22Rv1 (cell line): Measurements from ENCODE around the gene PPP4R3B.

Experiments
- H3K27ac ChIP-seq: fragments of 450-650 bp; 2 replicates; pipeline ENCODE4 v1.5.1; 2017
- CTCF ChIP-seq: fragments of 450-650 bp; IDR thresholded peaks from 2 replicates; pipeline ENCODE4 v1.5.1; 2017; ENCODE audit warnings: mild to moderate bottlenecking
- ZFX ChIP-seq: fragments of 450-650 bp; IDR thresholded peaks from 2 replicates; pipeline ENCODE4 v1.6.1; 2017; ENCODE audit warnings: antibody characterized with exemption, borderline replicate concordance

Gene PPP4R3B

GRCh38 chr2:55620123-55620779, 2.8 kb upstream of the PPP4R3B start:
- TF ChIP-seq ZFX: no peak
- peak; percentile 47 for TF ChIP-seq CTCF
- no peak overlapping the region for H3K27ac ChIP-seq

- TF ChIP-seq CTCF: no peak
- TF ChIP-seq ZFX: no peak
Observed at GRCh38 chr2:55618275-55619055, 1.0 kb upstream of the PPP4R3B start.

GRCh38 chr2:55618025-55618274, 528 bp upstream of the PPP4R3B start:
- TF ChIP-seq CTCF (no peak), ZFX (no peak)
- peak overlapping the region; percentile 96 for H3K27ac ChIP-seq

More at GRCh38 chr2:55618275-55619055, 1.0 kb upstream of the PPP4R3B start:
- H3K27ac ChIP-seq: peak overlapping the region; percentile 96

GRCh38 chr2:55616551-55617174, 759 bp downstream of the PPP4R3B start:
- H3K27ac ChIP-seq: peak overlapping the region; percentile 96
- TF ChIP-seq ZFX (no peak), CTCF (no peak)

- no peak overlapping the region for H3K27ac ChIP-seq
- no peak for TF ChIP-seq ZFX
- no peak for TF ChIP-seq CTCF
Observed at GRCh38 chr2:55611997-55612396, 5.4 kb downstream of the PPP4R3B start.

GRCh38 chr2:55610954-55611743, 6.3 kb downstream of the PPP4R3B start:
- no peak for TF ChIP-seq ZFX
- no peak for TF ChIP-seq CTCF
- no peak overlapping the region for H3K27ac ChIP-seq
